Breast epithelium (tissue), 3 donors: ENCODE measurements around the gene MBD1.

ENCODE experiments used
- CTCF ChIP-seq, 3 donors: fragments of 450-650 bp; IDR thresholded peaks; one replicate each; pipeline ENCODE4 v1.5.1; 2016 to 2017; ENCODE audit warnings: antibody characterized with exemption in 3 of 3, mild to moderate bottlenecking in 3 of 3, moderate library complexity in 3 of 3
- POLR2AphosphoS5 ChIP-seq, 3 donors: sonication (generic); formaldehyde crosslinking; IDR thresholded peaks; one replicate each; pipeline ENCODE4 v1.6.1; 2017; ENCODE audit warnings: antibody characterized with exemption in 3 of 3

- no peak for TF ChIP-seq CTCF (IDR thresholded peaks at IDR 0.05)
- TF ChIP-seq POLR2AphosphoS5 (IDR thresholded peaks at IDR 0.05), result no peak
Observed at GRCh38 chr18:50315100-50315871, 34.0 kb upstream of the MBD1 start.
